HG03558 (cell line): ENCODE measurements around the gene HOXC4.
"Not testable (repeated sequence)": the region's sequence is repeated elsewhere in the genome, so short reads cannot be mapped to it uniquely, and the experiment has no call there.

Experiments
- ATAC-seq: cut with Tn5 transposase; IDR thresholded peaks from one replicate; pipeline ENCODE4 v1.9.1; 2021; ENCODE audit warnings: moderate number of reproducible peaks; ENCODE audit not compliant: unreplicated experiment; ENCODE audit errors: extremely low read depth

HOXC4 gene

DNA sequence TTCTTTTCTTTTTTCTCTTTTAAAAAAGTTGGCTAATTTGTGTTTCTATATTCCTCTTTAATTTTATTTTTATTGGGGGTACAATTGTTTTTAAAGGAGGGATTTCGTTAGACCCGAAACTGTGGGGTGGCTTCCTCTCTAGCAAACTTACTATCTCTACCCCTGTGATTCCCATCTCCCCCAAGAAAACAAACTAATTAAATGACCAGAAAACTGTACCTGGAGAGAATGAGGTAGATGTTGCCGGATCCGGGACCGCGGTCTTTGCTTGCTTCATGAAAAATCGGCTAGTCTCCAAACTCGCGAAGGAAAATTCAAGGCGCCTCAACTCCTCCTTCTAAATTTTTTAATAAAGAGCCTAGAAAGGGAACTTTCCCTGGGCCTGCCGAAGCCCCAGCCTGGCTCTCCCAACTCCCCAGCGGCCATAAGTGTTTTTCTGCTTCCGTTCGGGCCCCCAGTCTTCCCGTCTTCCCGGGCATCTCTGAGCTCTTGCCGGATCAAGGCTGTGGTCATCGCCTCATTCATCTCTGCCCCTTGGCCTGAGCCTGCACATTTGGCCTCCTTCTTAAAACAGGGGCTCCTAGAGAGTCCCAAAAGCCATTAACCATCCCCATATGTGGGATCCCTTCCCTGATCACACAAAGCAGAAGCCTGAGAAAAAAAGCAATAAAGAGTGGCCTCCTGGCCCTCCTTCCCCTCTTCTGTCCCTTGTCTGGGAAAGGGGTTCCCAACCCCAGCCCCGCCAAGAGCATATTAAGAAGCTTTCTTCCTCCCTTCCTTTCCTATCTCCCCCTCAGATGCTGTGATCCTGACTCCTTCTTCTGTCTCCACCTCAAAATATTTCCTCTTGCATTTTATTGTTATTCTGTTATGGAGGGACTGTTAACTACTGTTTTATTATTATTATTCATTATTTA lies 26.6 kb downstream of the HOXC4 start:
- ATAC-seq, result not testable (repeated sequence)

DNA sequence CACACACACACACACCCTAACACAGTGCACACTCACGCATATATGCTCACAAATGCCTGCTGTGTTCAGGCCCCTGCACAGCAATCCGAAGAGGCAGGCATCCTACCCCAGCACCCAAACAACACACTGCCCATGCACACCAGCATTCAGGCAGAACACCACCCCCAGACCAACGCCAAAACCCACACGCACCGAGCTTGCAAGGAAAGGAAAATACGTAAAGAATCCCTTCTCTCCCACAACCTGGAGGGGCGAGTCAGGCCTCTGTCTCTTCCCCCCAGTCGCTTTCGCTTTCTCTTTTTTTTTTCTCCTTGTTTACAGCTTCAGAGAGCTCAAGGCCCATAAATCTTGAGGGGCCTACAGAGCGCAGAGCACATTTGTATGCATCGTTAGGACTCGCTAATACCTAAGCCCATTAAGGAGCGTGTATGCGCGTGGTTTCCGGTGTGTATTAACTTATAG lies 27.4 kb downstream of the HOXC4 start:
- ATAC-seq, result not testable (repeated sequence)

DNA sequence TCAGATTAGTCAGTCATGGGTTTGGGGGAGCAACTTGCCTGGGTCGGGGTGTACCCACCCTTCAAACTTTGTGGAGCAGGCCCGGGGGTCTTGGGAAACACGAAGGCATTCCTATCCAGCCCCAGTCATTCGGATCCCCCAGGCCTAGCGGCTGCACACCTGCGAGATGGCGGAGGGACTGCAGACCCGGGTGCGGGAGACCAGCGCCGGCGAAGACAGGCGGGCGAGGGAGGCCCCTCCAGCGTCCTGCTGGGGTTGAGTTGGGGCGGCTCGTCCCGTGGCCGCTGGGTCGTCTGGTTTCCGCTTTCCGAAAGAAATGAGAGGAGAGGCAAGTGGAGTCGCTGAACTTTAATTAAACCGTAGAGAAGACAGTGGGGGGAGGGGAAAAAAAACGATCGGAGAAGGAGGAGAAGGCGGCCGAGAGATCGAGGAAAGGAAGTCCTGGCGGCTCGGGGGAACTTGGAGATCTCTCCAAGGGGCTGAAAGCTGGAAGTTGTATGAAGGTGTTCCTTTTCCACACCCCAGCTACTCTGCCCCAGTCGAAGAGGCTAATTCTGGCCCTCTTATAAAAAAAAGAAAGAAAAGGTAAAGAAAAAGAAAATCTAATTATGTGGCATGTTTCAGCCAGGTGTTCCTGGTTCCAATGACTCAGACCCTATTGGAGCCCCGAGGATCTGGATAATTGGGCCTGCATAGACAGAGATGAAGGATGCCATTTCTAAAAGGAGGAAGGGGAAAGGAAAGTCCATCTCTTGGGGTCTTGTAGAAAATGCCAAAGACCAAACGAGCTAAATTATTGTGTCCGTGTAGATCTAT lies 28.2 kb downstream of the HOXC4 start:
- ATAC-seq, result not testable (repeated sequence)

- ATAC-seq, result no peak
These were observed 28.8 kb downstream of the HOXC4 start for GRCh38 chr12:54082397-54082892.

DNA sequence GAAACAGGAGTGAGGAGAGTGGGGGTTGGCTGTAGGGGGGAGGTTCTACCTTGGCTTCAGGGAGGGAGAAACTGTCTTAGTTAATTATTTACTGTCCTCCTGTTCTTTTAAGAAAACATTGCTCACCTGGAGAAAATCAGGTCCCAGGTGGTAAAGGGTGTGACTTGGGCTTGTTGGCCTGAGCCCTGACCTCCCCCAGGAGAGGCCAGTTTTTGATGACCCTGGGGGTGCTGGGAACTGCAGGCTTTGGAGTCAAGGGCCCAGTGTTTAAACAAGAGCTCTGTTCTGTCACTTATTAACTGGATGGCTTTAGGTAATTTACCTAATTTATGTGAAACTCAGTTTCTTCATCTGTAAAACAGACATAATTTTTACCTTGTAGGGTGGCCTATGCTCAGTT lies 34.4 kb downstream of the HOXC4 start:
- ATAC-seq, result not testable (repeated sequence)

DNA sequence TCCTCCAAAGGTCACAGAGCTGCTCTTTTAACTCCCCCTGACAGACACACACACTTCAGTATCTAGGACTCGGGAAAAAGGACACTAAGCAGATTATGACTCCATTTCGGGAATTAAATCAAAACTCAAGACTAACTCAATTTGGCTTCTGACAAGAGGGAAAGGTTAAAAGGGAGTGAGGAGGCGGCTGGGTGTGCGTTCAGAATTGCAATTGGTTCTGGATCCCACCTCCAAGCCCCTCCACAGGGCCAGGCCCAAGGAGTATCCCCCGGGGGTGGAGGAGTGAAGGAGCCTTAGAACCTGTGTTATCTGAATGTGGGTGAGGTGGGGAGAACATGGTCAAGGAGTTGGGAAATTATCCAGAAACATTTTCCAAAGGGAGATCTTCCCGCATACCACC lies 35.8 kb downstream of the HOXC4 start:
- ATAC-seq, result not testable (repeated sequence)

DNA sequence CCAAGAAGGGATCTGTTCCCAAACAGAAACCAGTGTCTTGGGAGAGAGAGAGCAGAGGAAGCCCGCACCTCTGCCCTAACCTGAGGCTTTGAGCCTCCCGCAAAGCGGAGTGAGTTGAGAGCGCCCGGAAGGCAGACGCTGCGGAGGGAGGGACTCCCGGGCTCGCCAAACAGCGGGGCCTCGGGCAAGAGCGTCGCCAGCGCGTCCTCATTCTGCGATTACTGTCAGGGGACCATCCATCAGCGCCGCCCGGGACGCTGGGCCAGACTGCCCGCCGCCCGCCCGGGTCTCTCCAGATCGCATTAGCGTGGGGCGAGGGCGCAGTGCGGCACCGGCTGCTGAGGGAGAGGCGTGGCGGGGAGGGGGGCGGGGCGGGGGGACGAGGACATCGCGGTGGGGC lies 36.7 kb downstream of the HOXC4 start:
- not testable (repeated sequence) for ATAC-seq

- not testable (repeated sequence) for ATAC-seq
These were observed 39.3 kb downstream of the HOXC4 start for GRCh38 chr12:54092943-54093342.

DNA sequence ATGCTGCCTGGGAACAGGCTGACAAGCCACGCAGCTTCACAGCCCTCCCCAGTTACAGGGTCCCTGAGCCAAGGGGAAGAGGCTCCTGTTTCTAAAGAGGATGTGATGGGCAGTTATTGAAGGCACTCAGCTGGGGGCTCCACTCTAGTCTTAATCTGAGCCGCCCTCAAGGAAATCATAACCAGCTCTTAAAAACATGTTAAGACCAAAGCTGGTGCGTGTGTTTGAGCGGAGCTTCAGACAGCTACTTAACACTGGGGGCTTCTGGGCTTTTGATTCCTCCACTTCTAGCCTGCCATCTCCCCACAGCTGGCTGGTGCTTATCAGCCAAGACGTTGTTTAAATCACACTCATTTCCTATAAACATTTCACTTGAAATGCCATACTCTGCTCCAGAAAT lies 42.3 kb downstream of the HOXC4 start:
- ATAC-seq, result not testable (repeated sequence)

- ATAC-seq, result not testable (repeated sequence)
These were observed 45.0 kb downstream of the HOXC4 start for GRCh38 chr12:54098644-54099043.

- not testable (repeated sequence) for ATAC-seq
These were observed 47.0 kb downstream of the HOXC4 start for GRCh38 chr12:54100588-54100987.

DNA sequence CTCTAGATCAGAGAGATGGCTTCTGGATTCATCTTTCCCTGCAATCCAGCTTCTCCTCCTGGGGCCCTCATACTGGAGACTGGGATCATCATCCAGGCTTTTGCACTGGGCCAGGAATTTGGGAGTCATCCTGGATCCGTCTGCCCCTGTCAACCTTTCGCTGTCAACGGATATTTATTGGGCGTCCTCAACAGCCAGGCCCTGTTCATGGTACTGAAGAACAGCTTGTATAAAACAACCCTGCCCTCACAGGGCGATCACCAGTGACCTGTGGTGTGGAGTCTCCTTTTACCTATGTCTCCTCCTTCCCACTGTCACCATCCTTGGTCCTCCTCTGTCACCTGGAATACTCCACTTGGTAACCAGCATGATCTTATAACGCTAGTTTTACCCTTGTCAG lies 48.6 kb downstream of the HOXC4 start:
- ATAC-seq, result not testable (repeated sequence)

GRCh38 chr12:54103827-54104226 lies 50.2 kb downstream of the HOXC4 start:
- not testable (repeated sequence) for ATAC-seq
